Stimulated activated CD8-positive, alpha-beta memory T cell treated with anti-CD3 and anti-CD28 coated beads, Interleukin-4, amount 100 ng/mL, for 4 hours (primary cell): ENCODE results near the gene RNF151.
A peak's percentile ranks its signal among the peaks of the same experiment; 100 is the strongest.

Source experiments
- DNase-seq, 2 donors: peaks; one replicate each; pipeline ENCODE4 v3.0.0-alpha.2; 2020; ENCODE audit warnings: low read depth in 2 of 2, low spot score in 1 of 2

Gene RNF151

GRCh38 chr16:1991135-1991551 lies 24.5 kb downstream of the RNF151 start:
- DNase-seq: peak in 1 of 2 donors; percentile 28

GRCh38 chr16:1991588-1991947 lies 24.9 kb downstream of the RNF151 start:
- no peak for DNase-seq

- DNase-seq: peak; percentile 96 to 97
These were observed 25.5 kb downstream of the RNF151 start for GRCh38 chr16:1991948-1992703.

- no peak for DNase-seq
These were observed 26.2 kb downstream of the RNF151 start for GRCh38 chr16:1992704-1993317.

GRCh38 chr16:1993731-1994131 lies 27.1 kb downstream of the RNF151 start:
- DNase-seq: no peak

- no peak for DNase-seq
These were observed 31.1 kb downstream of the RNF151 start for GRCh38 chr16:1997494-1998359.

- DNase-seq: no peak
These were observed 31.7 kb downstream of the RNF151 start for GRCh38 chr16:1998360-1998835.

- no peak for DNase-seq
These were observed 32.5 kb downstream of the RNF151 start for GRCh38 chr16:1998852-1999801.

GRCh38 chr16:1999866-2000514 lies 33.3 kb downstream of the RNF151 start:
- no peak for DNase-seq

GRCh38 chr16:2001035-2001434 lies 34.4 kb downstream of the RNF151 start:
- DNase-seq: no peak

- DNase-seq: no peak
These were observed 35.0 kb downstream of the RNF151 start for GRCh38 chr16:2001456-2002355.

GRCh38 chr16:2002406-2003230 lies 36.0 kb downstream of the RNF151 start:
- no peak for DNase-seq

- DNase-seq: no peak
These were observed 36.7 kb downstream of the RNF151 start for GRCh38 chr16:2003231-2003826.

- DNase-seq: peak; percentile 62 to 65
These were observed 37.4 kb downstream of the RNF151 start for GRCh38 chr16:2003827-2004641.

- no peak for DNase-seq
These were observed 38.3 kb downstream of the RNF151 start for GRCh38 chr16:2004795-2005517.

GRCh38 chr16:2005646-2006045 lies 39.0 kb downstream of the RNF151 start:
- DNase-seq: no peak
